Lung (tissue), 12 donors: Measurements from ENCODE around the gene CRYM. TPM values are rescaled to one million over a fixed set of nuclear protein-coding genes. Genes with fewer than 3 reads are reported as not detected.

Experiments
- ATAC-seq: fragments of 200-7000 bp; cut with Tn5 transposase; one replicate; pipeline ENCODE4 v1.9.1; 2020; ENCODE audit warnings: moderate number of reproducible peaks; ENCODE audit not compliant: insufficient read depth, low FRiP score
- DNase-seq, 3 donors: peaks; one replicate each; pipeline ENCODE4 v3.0.0-alpha.2; 2013 to 2017
- H3K27ac ChIP-seq, 2 donors: one replicate each; pipeline ENCODE4 v1.5.1; 2013; ENCODE audit warnings: mild to moderate bottlenecking in 2 of 2, moderate library complexity in 2 of 2, control low read depth in 1 of 2, inconsistent platforms in 1 of 2, low read depth in 1 of 2, low read length in 1 of 2
- H3K27me3 ChIP-seq, 3 donors: one replicate each; pipeline ENCODE4 v1.5.1; 2013; ENCODE audit warnings: low read length in 2 of 3; ENCODE audit not compliant: control insufficient read depth in 3 of 3, insufficient read depth in 3 of 3
- H3K36me3 ChIP-seq, 4 donors: one replicate each; pipeline ENCODE4 v1.5.1; 2013; ENCODE audit warnings: low read length in 4 of 4, mild to moderate bottlenecking in 1 of 4, moderate library complexity in 1 of 4; ENCODE audit not compliant: control insufficient read depth in 4 of 4, insufficient read depth in 4 of 4
- H3K4me1 ChIP-seq, 5 donors: one replicate each; pipeline ENCODE4 v1.5.1; 2013; ENCODE audit warnings: low read length in 5 of 5, mild to moderate bottlenecking in 2 of 5, moderate library complexity in 1 of 5; ENCODE audit not compliant: control insufficient read depth in 5 of 5, insufficient read depth in 5 of 5
- H3K4me3 ChIP-seq: one replicate; pipeline ENCODE4 v1.5.1; 2013; ENCODE audit warnings: mild to moderate bottlenecking, control low read depth, moderate library complexity
- H3K9ac ChIP-seq, 2 donors: one replicate each; pipeline ENCODE4 v1.5.1; 2013; ENCODE audit warnings: low read length in 2 of 2, control low read depth in 1 of 2; ENCODE audit not compliant: insufficient read depth in 1 of 2
- H3K9me3 ChIP-seq, 4 donors: one replicate each; pipeline ENCODE4 v1.5.1; 2013; ENCODE audit warnings: low read length in 3 of 4, mild to moderate bottlenecking in 1 of 4, moderate library complexity in 1 of 4; ENCODE audit not compliant: control insufficient read depth in 4 of 4, insufficient read depth in 3 of 4
- CTCF ChIP-seq: IDR thresholded peaks from 2 replicates; pipeline ENCODE4 v1.5.1; 2012; ENCODE audit warnings: mild to moderate bottlenecking; ENCODE audit errors: control extremely low read depth, extremely low read depth
- WGBS, 2 donors: extraction: QIAGEN DNeasy Blood & Tissue Kit; methylation state at CpG; one replicate each; pipeline ENCODE4 v1.1.7; 2013; 5-methylcytosine and 5-hydroxymethylcytosine counted together
- polyA plus RNA-seq, 2 donors: library from polyadenylated mRNA; stranded (reverse); fragments of 200-250 nt; gene quantifications; one replicate each; pipeline ENCODE4 v1.2.1, GENCODE V29; 2013
- total RNA-seq, 2 donors: library from RNA; depleted of rRNA in 1 of 2; stranded (reverse); fragments of >200 nt in 1 of 2; gene quantifications; one replicate each; pipeline ENCODE4 v1.2.1, GENCODE V29; 2014 to 2021
- donor health status: control.
- donor health status: control.
- donor health status: Bipolar disorder and iron deficiency.
- donor health status: healthy.
- donor health status: DM: yes; HTN: yes; CAD: no.

Gene CRYM
- total and polyA plus RNA-seq, 4 donors: 5.4 to 11.9 (median 9.3) TPM

- 33 to 49% methylated on average over 2 of the region's 2 CpGs for WGBS, 2 donors
- Histone ChIP-seq H3K4me1 (peaks cover 0 to 10% (median 2%) of the 10 kb centered on the region in 5 donors), H3K9me3 (no peaks in the 10 kb centered on the region), H3K36me3 (no peaks in the 10 kb centered on the region), H3K4me3 (no peak overlapping the region), H3K27ac (no peak overlapping the region), H3K9ac (no peak overlapping the region), H3K27me3 (no peaks in the 10 kb centered on the region)
- peak in 1 of 3 donors; percentile 39 for DNase-seq
- ATAC-seq: no peak
- TF ChIP-seq CTCF: no peak
Observed at GRCh38 chr16:21242756-21243155, 35.3 kb downstream of the CRYM start.

- WGBS, 2 donors: 54 to 81% methylated on average over 4 of the region's 4 CpGs
- H3K27ac ChIP-seq: no peak overlapping the region
- no peak overlapping the region for H3K9ac ChIP-seq
- no peak overlapping the region for H3K4me3 ChIP-seq
- H3K9me3 ChIP-seq: no peaks in the 10 kb centered on the region
- no peaks in the 10 kb centered on the region for H3K36me3 ChIP-seq
- no peak for TF ChIP-seq CTCF
- no peaks in the 10 kb centered on the region for H3K27me3 ChIP-seq
- no peak for DNase-seq
- ATAC-seq: no peak
- peaks cover 0 to 4% (median 0%) of the 10 kb centered on the region in 5 donors for H3K4me1 ChIP-seq
Observed at GRCh38 chr16:21239646-21240045, 38.4 kb downstream of the CRYM start.

GRCh38 chr16:21236831-21237230, 41.3 kb downstream of the CRYM start:
- Histone ChIP-seq H3K36me3 (no peaks in the 10 kb centered on the region), H3K9me3 (no peaks in the 10 kb centered on the region), H3K9ac (no peak overlapping the region), H3K4me1 (no peaks in the 10 kb centered on the region), H3K27me3 (no peaks in the 10 kb centered on the region), H3K27ac (no peak overlapping the region), H3K4me3 (no peak overlapping the region)
- DNase-seq: no peak
- ATAC-seq: no peak
- TF ChIP-seq CTCF: no peak
- WGBS, 2 donors: 75 to 84% methylated on average over 5 of the region's 5 CpGs

GRCh38 chr16:21235199-21235585, 42.9 kb downstream of the CRYM start:
- Histone ChIP-seq H3K9me3 (no peaks in the 10 kb centered on the region), H3K36me3 (no peaks in the 10 kb centered on the region), H3K4me1 (no peaks in the 10 kb centered on the region), H3K27me3 (no peaks in the 10 kb centered on the region), H3K9ac (no peak overlapping the region), H3K4me3 (no peak overlapping the region), H3K27ac (no peak overlapping the region)
- 76 to 81% methylated on average over 3 of the region's 3 CpGs for WGBS, 2 donors
- no peak for TF ChIP-seq CTCF
- DNase-seq: no peak
- no peak for ATAC-seq
